LNCAP (cell line): Measurements from ENCODE around the gene ARHGAP18.

Experiments
- CTCF ChIP-seq: fragments of 450-650 bp; IDR thresholded peaks from 2 replicates; pipeline ENCODE4 v1.5.1; 2017; ENCODE audit warnings: mild to moderate bottlenecking

ARHGAP18 gene

GRCh38 chr6:129679758-129680157 is 30.2 kb downstream of the ARHGAP18 start:
- TF ChIP-seq CTCF: no peak

GRCh38 chr6:129679275-129679674 is 30.7 kb downstream of the ARHGAP18 start:
- no peak for TF ChIP-seq CTCF

- no peak for TF ChIP-seq CTCF
Measured at GRCh38 chr6:129678463-129678862, 31.5 kb downstream of the ARHGAP18 start.

- TF ChIP-seq CTCF: no peak
Measured at GRCh38 chr6:129677620-129678325, 32.2 kb downstream of the ARHGAP18 start.

- TF ChIP-seq CTCF: no peak
Measured at GRCh38 chr6:129675669-129676472, 34.1 kb downstream of the ARHGAP18 start.

GRCh38 chr6:129673748-129674147 is 36.2 kb downstream of the ARHGAP18 start:
- no peak for TF ChIP-seq CTCF

- TF ChIP-seq CTCF: no peak
Measured at GRCh38 chr6:129672881-129673631, 36.9 kb downstream of the ARHGAP18 start.
